SK-N-SH (cell line): Measurements from ENCODE around the gene ZNF219. TPM values are rescaled to one million over a fixed set of nuclear protein-coding genes. Genes with fewer than 3 reads are reported as not detected.

Experiments
- CTCF ChIA-PET: fragments of 300-600, 350-600 bp; formaldehyde crosslinking; extraction: SDS; loops from one replicate; lab custom pipeline; 2021; lab: Yijun Ruan, JAX
- POLR2A ChIA-PET: fragments of 350-600 bp; sonication (Branson Sonifier 250); formaldehyde crosslinking; extraction: SDS; loops from one replicate; lab custom pipeline; 2020; ENCODE audit warnings: antibody characterized with exemption, inconsistent platforms; lab: Yijun Ruan, JAX
- DNase-seq: peaks from one replicate; pipeline ENCODE4 v3.0.0; 2012
- H2AFZ ChIP-seq: fragments of 200-600 bp; sonication (generic); 2 replicates; pipeline ENCODE4 v1.8.1; 2016; ENCODE audit warnings: antibody characterized with exemption, mild to moderate bottlenecking, low read depth
- H3F3A ChIP-seq: fragments of 200-600 bp; sonication (generic); replicated peaks from 2 replicates; pipeline ENCODE3; 2016; ENCODE audit warnings: antibody characterized with exemption, mild to moderate bottlenecking; ENCODE audit not compliant: insufficient read depth
- H3K27ac ChIP-seq, 2 experiments: fragments of 200-500 bp in 1 of 2; fragments of 200-600 bp in 1 of 2; sonication (Bioruptor generic) in 1 of 2; sonication (generic), shearing (Covaris generic) in 1 of 2; 2 replicates each; pipeline versions ENCODE4 v1.5.1 to v1.6.1; 2014 to 2016; ENCODE audit warnings: low read depth in 2 of 2, inconsistent platforms in 1 of 2, low read length in 1 of 2, mild to moderate bottlenecking in 1 of 2, mixed read lengths in 1 of 2
- H3K27me3 ChIP-seq: fragments of 200-600 bp; sonication (generic), shearing (Covaris generic); 2 replicates; pipeline ENCODE4 v1.6.1; 2016; ENCODE audit warnings: mixed run types; ENCODE audit not compliant: insufficient read depth
- H3K36me3 ChIP-seq, 2 experiments: fragments of 200-500 bp in 1 of 2; fragments of 200-600 bp in 1 of 2; sonication (Bioruptor generic) in 1 of 2; sonication (generic) in 1 of 2; replicated peaks in 1 of 2; 2 replicates each; pipeline versions ENCODE3 to v1.5.1; 2014 to 2016; ENCODE audit warnings: low read length in 1 of 2, mild to moderate bottlenecking in 1 of 2; ENCODE audit not compliant: insufficient read depth in 2 of 2, control insufficient read depth in 1 of 2
- H3K4me1 ChIP-seq, 2 experiments: fragments of 200-500 bp in 1 of 2; fragments of 200-600 bp in 1 of 2; sonication (Bioruptor generic) in 1 of 2; sonication (generic), shearing (Covaris generic) in 1 of 2; 2 replicates each; pipeline versions ENCODE4 v1.5.1 to v1.6.1; 2014 to 2016; ENCODE audit warnings: low read depth in 1 of 2, low read length in 1 of 2, mixed run types in 1 of 2; ENCODE audit not compliant: insufficient read depth in 2 of 2, control insufficient read depth in 1 of 2
- H3K4me2 ChIP-seq: fragments of 200-600 bp; sonication (generic), shearing (Covaris generic); 2 replicates; pipeline ENCODE4 v1.6.1; 2017; ENCODE audit warnings: mixed run types
- H3K4me3 ChIP-seq, 2 experiments: fragments of 200-500 bp in 1 of 2; fragments of 200-600 bp in 1 of 2; sonication (Bioruptor generic) in 1 of 2; sonication (generic), shearing (Covaris generic) in 1 of 2; 2 replicates each; pipeline versions ENCODE4 v1.5.1 to v1.8.1; 2014 to 2016; ENCODE audit warnings: low read depth in 2 of 2, inconsistent platforms in 1 of 2, low read length in 1 of 2, mild to moderate bottlenecking in 1 of 2, mixed read lengths in 1 of 2, moderate library complexity in 1 of 2
- H3K79me2 ChIP-seq: fragments of 200-600 bp; sonication (generic); 2 replicates; pipeline ENCODE4 v1.8.1; 2017; ENCODE audit warnings: mild to moderate bottlenecking; ENCODE audit not compliant: insufficient read depth
- H3K9ac ChIP-seq: fragments of 200-600 bp; sonication (generic); 2 replicates; pipeline ENCODE4 v1.6.1; 2017; ENCODE audit warnings: mixed run types
- H3K9me2 ChIP-seq: fragments of 200-600 bp; sonication (generic); 2 replicates; pipeline ENCODE4 v1.6.1; 2017; ENCODE audit warnings: mixed run types
- H3K9me3 ChIP-seq: fragments of 200-600 bp; sonication (generic); 2 replicates; pipeline ENCODE4 v1.6.1; 2017; ENCODE audit warnings: mixed run types, mild to moderate bottlenecking, moderate library complexity
- H4K20me1 ChIP-seq: fragments of 200-600 bp; sonication (generic); 2 replicates; pipeline ENCODE4 v1.6.1; 2017; ENCODE audit warnings: mild to moderate bottlenecking, mixed run types; ENCODE audit not compliant: insufficient read depth
- ELF1 ChIP-seq: IDR thresholded peaks from 2 replicates; pipeline ENCODE4 v1.4.0; 2012
- EP300 ChIP-seq, 2 experiments: IDR thresholded peaks; 2 replicates each; pipeline versions ENCODE4 v1.4.0 to v1.6.1; 2012; ENCODE audit warnings: borderline replicate concordance in 1 of 2, low read depth in 1 of 2, low read length in 1 of 2
- EZH2phosphoT487 ChIP-seq: fragments of 200-600 bp; sonication (generic); IDR thresholded peaks from 2 replicates; pipeline ENCODE4 v1.6.1; 2017; ENCODE audit warnings: low read depth, mixed run types, mild to moderate bottlenecking, antibody characterized with exemption, moderate library complexity, borderline replicate concordance
- FOXM1 ChIP-seq: IDR thresholded peaks from 2 replicates; pipeline ENCODE4 v1.4.0; 2012; ENCODE audit warnings: low read depth, mild to moderate bottlenecking
- GABPA ChIP-seq: IDR thresholded peaks from 2 replicates; pipeline ENCODE4 v1.4.0; 2012; ENCODE audit warnings: low read depth, mild to moderate bottlenecking
- GATA2 ChIP-seq: sonication (generic); formaldehyde crosslinking; IDR thresholded peaks from 2 replicates; pipeline ENCODE4 v1.5.0; 2020; ENCODE audit warnings: mild to moderate bottlenecking, missing genetic modification reagents
- JUND ChIP-seq: IDR thresholded peaks from 2 replicates; pipeline ENCODE4 v1.4.0; 2012
- NFIC ChIP-seq: IDR thresholded peaks from 2 replicates; pipeline ENCODE4 v1.4.0; 2012; ENCODE audit warnings: borderline replicate concordance
- NRF1 ChIP-seq: IDR thresholded peaks from 2 replicates; pipeline ENCODE4 v1.6.1; 2012; ENCODE audit warnings: low read depth, mild to moderate bottlenecking, low read length
- RCOR1 ChIP-seq: fragments of 150-350 bp; IDR thresholded peaks from 2 replicates; pipeline ENCODE4 v1.6.1; 2017; ENCODE audit warnings: antibody characterized with exemption, low read length
- RFX5 ChIP-seq: IDR thresholded peaks from 2 replicates; pipeline ENCODE4 v1.6.1; 2012; ENCODE audit warnings: mild to moderate bottlenecking, improper control_type of control experiment, low read length
- RXRA ChIP-seq: IDR thresholded peaks from 2 replicates; pipeline ENCODE4 v1.4.0; 2012; ENCODE audit warnings: low read depth, mild to moderate bottlenecking, borderline replicate concordance
- TCF12 ChIP-seq: IDR thresholded peaks from 2 replicates; pipeline ENCODE4 v1.4.0; 2012
- YY1 ChIP-seq: IDR thresholded peaks from 2 replicates; pipeline ENCODE4 v1.4.0; 2012; ENCODE audit warnings: low read depth, mild to moderate bottlenecking
- WGBS: methylation state at CpG from one replicate; pipeline ENCODE4 v1.1.6; 2017; ENCODE audit warnings: low lambda C conversion rate; 5-methylcytosine and 5-hydroxymethylcytosine counted together
- polyA plus RNA-seq, 3 experiments: library from polyadenylated mRNA; depleted of rRNA; stranded (reverse); fragments of >200 nt; gene quantifications; 2 replicates each; pipeline ENCODE4 v1.2.3, GENCODE V29; 2012
- TF ChIP-seq, protein P1 (sequence below): fragments of 200-600 bp; sonication (generic); IDR thresholded peaks from 2 replicates; pipeline ENCODE4 v1.6.1; 2017; ENCODE audit warnings: antibody characterized with exemption, mild to moderate bottlenecking, moderate library complexity
- TF ChIP-seq, protein P2 (sequence below): IDR thresholded peaks from 2 replicates; pipeline ENCODE4 v1.4.0; 2012; ENCODE audit warnings: low read depth, borderline replicate concordance
- TF ChIP-seq, protein P3 (sequence below): IDR thresholded peaks from 2 replicates; pipeline ENCODE4 v1.6.1; 2012; ENCODE audit warnings: mild to moderate bottlenecking, low read depth, low read length, moderate library complexity
- TF ChIP-seq, protein P4 (sequence below): IDR thresholded peaks from 2 replicates; pipeline ENCODE4 v1.4.0; 2012; ENCODE audit warnings: low read depth
- TF ChIP-seq, protein P5 (sequence below): IDR thresholded peaks from 2 replicates; pipeline ENCODE4; 2012

The ZNF219 gene
- polyA plus RNA-seq, 1 of the 3 experiments (the other 2 are of a cell fraction), result 24.1 TPM

DNA sequence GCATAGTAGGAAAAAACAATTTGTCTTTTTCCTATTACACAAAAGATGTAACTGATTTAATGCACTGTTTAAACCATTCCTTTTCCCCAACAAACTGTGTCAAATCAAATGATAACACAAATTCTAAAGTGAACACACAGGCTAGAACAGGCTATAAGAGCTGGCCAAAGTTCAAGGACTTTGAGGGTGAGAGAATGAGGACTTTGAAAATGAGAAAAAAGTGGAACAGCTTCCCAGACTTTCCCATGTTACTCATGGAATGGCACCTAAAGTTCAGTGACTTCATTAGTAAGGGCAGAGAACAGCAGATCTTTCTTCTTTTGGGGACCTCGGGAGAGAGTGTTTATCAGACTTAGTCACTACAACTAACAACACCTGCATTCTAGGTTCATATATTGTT is 25.0 kb upstream of the ZNF219 start:
- no peak overlapping the region for H2AFZ ChIP-seq
- H3K4me1 ChIP-seq, result no peaks in the 10 kb centered on the region
- no peak for DNase-seq
- no peaks in the 10 kb centered on the region for H4K20me1 ChIP-seq
- no peaks in the 10 kb centered on the region for H3K79me2 ChIP-seq
- H3K27me3 ChIP-seq, result peaks cover 7% of the 10 kb centered on the region; the same call in 1 of the 2 replicates
- POLR2A ChIA-PET, result no interaction called here
- no peak overlapping the region for H3K4me3 ChIP-seq
- H3K9me2 ChIP-seq, result no peaks in the 10 kb centered on the region
- no peak overlapping the region for H3K4me2 ChIP-seq
- CTCF ChIA-PET, result interaction anchor here (0.5 to 5.2 kb wide), 7 partner anchors 13 to 865 kb away, joined by 3 to 29 read pairs (median 6); no protein-coding TSS in a partner anchor
- TF ChIP-seq TCF12 (no peak), RCOR1 (no peak), NRF1 (no peak), RFX5 (no peak), RXRA (no peak), NFIC (no peak), JUND (no peak), EP300 (IDR thresholded peaks at IDR 0.05; ENCODE audit: borderline replicate concordance in 1 of 2, low read depth in 1 of 2, low read length in 1 of 2) (no peak), ELF1 (no peak), YY1 (no peak), EZH2phosphoT487 (no peak), GATA2 (CRISPR knock-in tag) (no peak), FOXM1 (no peak), GABPA (no peak)
- TF ChIP-seq, protein P1, sequence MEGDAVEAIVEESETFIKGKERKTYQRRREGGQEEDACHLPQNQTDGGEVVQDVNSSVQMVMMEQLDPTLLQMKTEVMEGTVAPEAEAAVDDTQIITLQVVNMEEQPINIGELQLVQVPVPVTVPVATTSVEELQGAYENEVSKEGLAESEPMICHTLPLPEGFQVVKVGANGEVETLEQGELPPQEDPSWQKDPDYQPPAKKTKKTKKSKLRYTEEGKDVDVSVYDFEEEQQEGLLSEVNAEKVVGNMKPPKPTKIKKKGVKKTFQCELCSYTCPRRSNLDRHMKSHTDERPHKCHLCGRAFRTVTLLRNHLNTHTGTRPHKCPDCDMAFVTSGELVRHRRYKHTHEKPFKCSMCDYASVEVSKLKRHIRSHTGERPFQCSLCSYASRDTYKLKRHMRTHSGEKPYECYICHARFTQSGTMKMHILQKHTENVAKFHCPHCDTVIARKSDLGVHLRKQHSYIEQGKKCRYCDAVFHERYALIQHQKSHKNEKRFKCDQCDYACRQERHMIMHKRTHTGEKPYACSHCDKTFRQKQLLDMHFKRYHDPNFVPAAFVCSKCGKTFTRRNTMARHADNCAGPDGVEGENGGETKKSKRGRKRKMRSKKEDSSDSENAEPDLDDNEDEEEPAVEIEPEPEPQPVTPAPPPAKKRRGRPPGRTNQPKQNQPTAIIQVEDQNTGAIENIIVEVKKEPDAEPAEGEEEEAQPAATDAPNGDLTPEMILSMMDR, result no peak
- TF ChIP-seq, protein P2, sequence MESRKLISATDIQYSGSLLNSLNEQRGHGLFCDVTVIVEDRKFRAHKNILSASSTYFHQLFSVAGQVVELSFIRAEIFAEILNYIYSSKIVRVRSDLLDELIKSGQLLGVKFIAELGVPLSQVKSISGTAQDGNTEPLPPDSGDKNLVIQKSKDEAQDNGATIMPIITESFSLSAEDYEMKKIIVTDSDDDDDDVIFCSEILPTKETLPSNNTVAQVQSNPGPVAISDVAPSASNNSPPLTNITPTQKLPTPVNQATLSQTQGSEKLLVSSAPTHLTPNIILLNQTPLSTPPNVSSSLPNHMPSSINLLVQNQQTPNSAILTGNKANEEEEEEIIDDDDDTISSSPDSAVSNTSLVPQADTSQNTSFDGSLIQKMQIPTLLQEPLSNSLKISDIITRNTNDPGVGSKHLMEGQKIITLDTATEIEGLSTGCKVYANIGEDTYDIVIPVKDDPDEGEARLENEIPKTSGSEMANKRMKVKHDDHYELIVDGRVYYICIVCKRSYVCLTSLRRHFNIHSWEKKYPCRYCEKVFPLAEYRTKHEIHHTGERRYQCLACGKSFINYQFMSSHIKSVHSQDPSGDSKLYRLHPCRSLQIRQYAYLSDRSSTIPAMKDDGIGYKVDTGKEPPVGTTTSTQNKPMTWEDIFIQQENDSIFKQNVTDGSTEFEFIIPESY, result no peak
- TF ChIP-seq, protein P3, sequence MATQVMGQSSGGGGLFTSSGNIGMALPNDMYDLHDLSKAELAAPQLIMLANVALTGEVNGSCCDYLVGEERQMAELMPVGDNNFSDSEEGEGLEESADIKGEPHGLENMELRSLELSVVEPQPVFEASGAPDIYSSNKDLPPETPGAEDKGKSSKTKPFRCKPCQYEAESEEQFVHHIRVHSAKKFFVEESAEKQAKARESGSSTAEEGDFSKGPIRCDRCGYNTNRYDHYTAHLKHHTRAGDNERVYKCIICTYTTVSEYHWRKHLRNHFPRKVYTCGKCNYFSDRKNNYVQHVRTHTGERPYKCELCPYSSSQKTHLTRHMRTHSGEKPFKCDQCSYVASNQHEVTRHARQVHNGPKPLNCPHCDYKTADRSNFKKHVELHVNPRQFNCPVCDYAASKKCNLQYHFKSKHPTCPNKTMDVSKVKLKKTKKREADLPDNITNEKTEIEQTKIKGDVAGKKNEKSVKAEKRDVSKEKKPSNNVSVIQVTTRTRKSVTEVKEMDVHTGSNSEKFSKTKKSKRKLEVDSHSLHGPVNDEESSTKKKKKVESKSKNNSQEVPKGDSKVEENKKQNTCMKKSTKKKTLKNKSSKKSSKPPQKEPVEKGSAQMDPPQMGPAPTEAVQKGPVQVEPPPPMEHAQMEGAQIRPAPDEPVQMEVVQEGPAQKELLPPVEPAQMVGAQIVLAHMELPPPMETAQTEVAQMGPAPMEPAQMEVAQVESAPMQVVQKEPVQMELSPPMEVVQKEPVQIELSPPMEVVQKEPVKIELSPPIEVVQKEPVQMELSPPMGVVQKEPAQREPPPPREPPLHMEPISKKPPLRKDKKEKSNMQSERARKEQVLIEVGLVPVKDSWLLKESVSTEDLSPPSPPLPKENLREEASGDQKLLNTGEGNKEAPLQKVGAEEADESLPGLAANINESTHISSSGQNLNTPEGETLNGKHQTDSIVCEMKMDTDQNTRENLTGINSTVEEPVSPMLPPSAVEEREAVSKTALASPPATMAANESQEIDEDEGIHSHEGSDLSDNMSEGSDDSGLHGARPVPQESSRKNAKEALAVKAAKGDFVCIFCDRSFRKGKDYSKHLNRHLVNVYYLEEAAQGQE, result no peak
- TF ChIP-seq, protein P4, sequence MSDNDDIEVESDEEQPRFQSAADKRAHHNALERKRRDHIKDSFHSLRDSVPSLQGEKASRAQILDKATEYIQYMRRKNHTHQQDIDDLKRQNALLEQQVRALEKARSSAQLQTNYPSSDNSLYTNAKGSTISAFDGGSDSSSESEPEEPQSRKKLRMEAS, result no peak
- TF ChIP-seq, protein P5, sequence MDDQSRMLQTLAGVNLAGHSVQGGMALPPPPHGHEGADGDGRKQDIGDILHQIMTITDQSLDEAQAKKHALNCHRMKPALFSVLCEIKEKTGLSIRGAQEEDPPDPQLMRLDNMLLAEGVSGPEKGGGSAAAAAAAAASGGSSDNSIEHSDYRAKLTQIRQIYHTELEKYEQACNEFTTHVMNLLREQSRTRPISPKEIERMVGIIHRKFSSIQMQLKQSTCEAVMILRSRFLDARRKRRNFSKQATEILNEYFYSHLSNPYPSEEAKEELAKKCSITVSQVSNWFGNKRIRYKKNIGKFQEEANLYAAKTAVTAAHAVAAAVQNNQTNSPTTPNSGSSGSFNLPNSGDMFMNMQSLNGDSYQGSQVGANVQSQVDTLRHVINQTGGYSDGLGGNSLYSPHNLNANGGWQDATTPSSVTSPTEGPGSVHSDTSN, result no peak
- no peak overlapping the region for H3K27ac ChIP-seq
- H3F3A ChIP-seq, result no peaks in the 10 kb centered on the region
- H3K36me3 ChIP-seq, result no peaks in the 10 kb centered on the region
- WGBS, result 8% methylated on average over 1 of the region's 1 CpG
- no peaks in the 10 kb centered on the region for H3K9me3 ChIP-seq
- H3K9ac ChIP-seq, result no peak overlapping the region
